ENCODE data around the gene FAM184A.
"Not testable (repeated sequence)": the region's sequence is repeated elsewhere in the genome, so short reads cannot be mapped to it uniquely, and the experiment has no call there.

FAM184A gene

DNA sequence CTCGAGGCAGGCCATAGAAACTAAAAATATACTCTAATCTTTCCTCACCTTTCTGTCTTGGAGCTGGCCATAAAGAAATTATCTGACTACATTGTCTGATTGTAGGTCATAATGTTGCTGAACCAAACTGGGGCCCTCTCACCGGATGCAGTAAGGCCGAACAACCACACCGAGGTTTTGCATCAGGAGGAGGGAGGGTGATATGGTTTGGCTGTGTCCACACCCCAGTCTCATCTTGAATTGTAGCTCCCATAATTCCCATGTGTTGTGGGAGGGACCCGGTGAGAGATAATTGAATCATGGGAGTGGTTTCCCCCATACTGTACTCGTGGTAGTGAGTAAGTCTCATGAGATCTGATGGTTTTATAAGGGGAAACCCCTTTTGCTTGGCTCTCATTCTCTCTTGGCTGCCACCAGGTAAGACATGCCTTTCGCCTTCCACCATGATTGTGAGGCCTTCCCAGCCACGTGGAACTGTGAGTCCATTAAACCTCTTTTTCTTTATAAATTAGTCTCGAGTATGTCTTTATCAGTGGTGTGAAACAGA, 19.4 kb upstream of the FAM184A start:
- DNase-seq, result not testable (repeated sequence)

DNA sequence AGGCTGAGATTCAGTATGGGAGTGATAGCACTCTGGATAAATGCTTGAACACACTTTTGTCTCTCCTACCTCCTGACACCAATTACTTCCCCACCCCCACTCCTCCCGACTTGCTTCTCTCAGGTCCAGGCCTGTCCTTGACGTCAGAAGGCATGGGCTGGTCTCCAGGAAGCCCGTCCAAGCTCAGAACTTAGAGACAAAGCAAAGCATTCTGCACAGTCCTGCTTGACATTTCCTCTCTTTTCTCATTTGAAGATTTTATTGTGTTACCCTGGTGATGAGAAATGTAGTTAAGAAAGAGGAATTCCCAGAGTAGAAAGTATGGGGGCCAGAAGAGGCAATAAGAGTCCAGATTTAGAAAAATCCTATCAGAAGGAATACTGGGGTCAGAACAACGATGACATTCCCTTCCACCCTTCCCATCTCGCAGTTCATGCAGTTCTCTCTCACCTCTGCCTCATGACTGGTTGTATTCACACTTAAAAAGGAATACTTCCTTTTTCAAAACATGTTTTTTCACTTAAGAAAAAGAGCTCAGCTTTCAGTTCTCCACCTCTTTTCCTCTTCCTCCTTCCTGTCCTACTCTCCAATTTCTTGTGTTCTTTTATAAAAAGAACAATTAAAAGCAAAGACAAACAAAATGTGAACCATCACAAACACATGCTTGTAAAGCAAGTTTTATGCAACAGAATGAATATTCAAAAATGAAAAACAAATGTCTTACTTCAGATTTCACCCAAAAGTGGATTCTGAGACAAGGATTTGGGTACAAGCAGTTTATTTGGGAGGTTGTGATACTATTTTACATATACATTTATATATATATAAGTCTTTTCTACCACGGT, 18.5 kb upstream of the FAM184A start:
- no peak for DNase-seq

DNA sequence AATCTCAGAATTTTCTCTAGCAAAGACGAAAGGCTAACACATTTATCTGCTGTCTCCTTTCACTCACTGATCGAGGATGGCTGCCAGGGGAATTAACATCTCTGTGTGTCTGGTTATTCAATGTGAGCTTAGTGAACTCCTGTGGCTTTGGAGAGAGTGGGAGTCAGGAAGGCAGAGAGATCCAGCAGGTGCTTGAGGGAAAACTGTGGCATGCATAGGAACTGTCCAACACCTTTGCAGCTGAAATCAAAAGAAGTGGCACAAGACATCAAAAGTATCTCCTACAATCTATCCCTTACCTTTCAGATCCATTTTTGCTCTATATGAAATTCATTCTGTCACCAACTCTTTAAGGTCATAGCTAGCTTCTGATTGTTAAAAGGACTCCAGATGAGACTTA, 11.8 kb upstream of the FAM184A start:
- no peak for DNase-seq

DNA sequence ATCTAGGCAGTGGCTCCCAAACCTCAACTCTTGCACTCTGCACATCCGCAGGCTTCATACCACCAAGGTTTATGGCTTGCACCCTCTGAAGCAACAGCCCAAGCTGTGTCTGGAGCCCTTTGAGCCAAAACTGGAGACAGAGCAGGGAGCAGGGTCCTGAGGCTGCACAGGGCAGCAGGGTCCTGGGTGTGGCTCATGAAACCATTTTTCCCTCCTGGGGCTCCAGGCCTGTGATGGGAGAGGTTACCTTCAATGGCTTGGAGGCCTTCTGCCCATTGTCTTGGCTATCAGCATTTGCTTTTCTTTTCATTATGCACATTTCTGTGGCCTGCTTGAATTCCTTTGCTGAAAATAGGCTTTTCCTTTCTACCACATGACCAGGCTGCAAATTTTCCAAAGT, 6.3 kb upstream of the FAM184A start:
- no peak for DNase-seq

DNA sequence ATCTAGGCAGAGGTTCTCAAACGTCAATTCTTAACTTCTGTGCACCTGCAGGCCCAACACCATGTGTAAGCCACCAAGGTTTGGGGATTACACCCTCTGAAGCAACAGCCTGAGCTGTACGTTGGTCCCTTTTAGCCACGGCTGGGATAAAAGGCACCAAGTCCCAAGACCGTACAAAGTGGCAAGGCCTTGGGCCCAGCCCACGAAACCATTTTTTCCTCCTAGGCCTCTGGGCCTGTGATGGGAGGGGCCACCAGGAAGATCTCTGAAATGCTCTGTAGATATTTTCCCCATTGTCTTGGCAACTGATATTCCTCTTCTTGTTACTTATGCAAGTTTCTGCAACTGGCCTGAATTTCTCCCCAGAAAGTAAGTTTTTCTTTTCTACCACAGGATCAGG, 4.5 kb upstream of the FAM184A start:
- DNase-seq, result no peak

DNA sequence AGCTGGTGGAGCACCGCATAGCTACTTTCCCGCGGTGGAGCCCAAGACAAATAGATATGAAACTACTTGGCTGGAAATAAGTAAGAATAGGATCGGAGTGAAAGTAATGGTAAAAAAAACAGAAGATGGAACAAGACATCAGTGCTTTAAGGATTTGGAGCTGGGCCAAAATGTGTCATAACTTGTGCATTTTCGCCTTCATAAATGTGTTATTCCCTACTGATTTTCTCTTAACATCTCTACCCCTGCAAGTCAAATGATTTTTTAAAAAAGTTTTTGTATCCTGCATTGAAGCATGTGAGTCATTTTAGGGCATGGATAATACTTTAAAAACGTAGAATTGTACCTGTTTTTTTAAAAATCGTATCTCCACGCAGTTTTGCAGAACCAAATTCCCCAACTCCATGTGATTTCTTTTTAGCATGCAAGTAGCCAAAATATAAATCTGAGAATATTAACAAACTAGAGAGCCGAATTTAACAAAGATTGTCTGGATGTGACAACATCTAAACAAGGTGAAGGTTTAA, 882 bp upstream of the FAM184A start:
- no peak for DNase-seq

DNA sequence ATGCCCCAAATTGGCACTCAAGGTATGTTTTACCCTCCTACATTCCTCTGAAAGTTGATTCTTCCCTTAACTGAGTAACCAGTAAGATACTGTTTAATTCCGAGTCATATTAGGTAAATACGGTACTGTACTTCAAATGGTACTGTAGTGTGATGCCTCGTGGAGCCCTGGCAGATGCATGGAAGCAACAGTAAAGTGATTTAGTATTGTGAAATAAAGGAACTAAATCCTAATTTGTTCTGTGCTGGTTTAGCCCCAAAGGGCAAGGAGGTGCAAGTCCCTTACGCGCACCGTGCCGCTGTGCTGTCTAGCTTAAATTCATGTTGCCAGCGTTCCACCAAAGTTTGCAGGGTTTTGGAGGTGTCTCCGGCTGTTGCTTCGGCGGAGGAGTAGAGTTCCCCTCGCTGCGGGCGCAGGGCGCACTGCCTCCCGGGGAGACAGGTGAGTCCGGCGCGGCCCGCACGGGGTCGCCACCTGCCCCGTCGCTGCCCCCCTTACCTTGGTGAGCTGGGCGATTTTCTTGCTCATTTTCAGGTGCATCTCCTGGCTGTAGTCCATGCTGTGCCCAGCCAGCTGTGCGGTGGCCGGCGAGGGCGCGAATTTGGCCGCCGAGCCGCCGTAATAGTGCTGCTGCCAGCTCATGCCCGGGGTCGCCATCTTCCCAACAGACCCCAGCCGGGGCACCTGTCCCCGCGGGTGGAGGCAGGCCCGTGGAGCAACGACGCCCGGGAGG, 655 bp downstream of the FAM184A start:
- peak; percentile 55 to 66 for DNase-seq

DNA sequence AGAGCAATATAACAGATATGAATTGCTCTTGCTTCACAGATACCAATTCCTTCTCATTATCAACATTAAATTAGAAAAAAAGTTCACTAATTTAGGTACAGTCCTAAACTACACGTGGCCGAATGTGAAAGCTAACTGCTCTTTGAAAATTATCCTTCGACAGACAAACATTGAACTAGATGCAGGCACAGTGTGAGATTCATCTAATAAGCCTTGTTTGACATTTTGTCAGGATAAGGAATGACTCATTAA, 1.1 kb downstream of the FAM184A start:
- no peak for DNase-seq

DNA sequence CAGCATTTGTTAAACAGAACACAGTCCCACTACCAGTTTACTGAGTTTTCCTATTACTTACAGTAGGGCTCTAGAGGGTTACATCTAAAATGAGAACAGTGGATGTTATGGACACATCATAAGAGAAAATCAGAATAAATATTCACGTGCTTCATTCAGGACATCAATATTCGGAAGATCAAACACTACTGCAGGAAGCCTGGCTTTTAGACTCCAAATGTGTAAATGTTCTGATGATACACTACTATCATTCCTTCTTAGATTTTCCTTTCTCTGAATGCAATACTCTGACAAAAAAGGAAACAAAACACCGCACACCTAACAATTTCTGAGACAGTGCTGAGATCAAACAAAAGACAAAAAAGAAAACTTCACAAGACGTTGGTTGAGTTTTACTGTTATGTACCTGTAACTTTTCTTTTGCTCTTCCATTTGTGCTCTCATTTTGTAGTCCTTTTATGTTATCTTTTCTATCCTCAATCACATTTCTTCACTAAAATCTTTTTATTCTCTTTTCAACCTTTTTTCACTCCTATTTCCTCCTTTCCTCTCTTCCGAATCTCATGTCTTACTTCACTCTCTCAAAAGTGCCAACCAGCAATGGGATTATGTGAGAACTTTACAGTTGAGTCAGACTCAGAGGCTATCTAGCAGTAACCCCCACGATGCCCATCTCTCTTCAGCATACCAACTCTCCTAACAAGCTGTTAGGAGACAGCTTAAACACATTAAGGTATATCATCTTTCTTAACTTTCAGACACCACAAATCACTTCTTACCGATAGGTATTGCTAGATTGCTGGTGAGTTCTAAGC, 1.7 kb downstream of the FAM184A start:
- DNase-seq, result peak in 1 of 2 donors; percentile 38

DNA sequence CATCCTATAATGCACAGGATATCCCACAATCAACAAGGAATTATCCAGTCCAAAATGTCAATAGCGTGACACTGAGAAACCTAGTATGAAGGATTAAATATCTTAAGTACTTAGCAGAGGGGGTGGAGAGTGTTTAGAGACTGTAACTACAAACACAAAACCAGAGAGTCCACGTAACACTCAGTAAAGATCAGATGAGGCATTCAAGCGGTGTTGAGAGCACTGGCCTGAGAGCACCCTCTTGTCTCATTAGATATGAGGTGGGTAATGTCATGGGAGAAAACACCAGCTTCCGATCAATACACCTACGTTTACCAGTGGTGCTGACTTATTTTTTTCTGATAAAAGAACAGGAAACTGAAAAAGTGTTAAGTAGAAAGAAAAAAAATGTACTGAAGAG, 2.3 kb downstream of the FAM184A start:
- DNase-seq, result peak; percentile 42 to 58

DNA sequence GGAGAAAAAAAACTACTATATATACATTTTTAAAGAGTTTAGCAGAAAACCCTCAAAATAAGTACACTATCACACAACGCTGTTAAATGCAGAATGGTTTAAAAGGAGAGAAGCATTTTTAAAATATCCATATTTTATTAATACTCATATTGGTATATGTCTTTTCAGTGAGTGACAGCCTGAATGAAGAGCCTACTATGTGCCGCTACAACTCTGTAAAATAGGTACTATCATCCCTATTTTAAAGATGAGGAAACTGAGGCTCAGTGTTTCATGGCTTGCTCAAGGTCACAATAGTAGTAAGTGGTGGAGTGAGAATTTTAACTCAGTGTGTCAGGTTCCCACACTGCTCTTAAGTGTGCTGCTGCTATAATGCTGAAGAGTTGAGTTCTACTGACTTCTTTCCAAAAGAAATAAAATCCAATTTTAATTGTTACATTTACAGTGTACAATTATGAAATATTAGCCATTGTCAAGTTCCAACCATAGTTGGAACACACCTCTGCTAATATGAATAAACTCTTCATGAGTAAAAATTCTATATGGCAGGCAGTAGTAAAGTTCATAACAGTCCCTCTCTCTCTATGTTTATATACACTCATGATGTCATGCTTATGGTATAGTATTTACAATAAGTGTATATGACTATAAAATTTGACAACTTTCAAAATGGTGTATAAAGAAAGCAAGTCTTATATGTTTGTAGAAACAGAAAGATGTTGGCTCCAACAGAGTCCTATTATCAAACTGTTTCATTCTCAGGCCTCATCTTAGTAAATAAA, 3.1 kb downstream of the FAM184A start:
- DNase-seq, result no peak

DNA sequence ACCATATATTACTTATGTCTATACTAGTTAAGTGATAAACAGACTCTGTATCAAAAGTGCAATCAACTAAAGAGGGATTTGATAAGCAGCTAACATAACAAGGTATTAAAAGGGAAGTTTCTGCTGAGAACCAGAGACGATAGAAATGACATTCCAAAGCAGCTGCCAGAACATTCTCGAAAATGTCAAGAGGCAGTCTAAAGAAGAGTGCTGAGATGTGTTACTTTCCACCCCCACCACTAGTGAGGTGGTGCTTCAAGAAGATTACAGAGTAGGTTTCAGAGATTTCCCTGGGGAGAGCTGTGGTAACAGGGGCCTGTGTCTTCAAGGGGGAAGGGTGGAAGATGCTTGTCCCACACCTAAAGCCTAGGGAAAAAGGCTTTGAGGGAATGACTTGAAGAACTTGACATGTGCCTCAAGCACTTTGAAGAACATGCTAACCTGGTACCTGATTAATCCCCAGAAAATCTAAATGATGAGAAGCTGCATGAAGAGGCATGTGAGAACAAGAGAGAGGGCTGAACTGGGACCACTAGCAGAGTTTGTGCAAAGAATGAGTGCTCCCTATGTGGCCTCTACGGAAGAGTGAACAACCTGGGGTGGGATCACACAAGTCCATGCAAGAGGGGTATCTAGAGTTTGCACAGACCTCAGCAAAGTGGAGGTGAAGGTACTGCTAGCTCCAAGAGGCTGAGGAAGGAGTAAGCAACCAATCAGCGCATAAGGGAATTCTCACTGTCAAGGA, 5.0 kb downstream of the FAM184A start:
- no peak for DNase-seq

DNA sequence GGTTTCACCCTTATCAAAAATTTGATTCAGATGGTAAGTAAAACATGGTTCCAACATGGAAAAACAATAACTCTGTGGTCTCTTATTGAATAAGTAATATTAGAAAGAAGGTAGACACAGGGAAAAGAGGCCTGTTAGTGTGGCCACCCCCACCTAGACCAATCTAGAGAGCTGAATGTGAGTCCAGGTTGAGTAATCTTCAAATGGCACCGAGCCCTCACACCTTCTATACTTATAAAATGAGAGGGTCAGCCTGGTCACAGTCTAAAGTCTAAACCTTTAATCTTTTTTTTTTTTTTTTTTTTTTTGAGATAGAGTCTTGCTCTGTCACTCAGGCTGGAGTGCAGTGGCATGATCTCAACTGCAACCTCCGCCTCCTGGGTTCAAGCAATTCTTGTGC, 6.9 kb downstream of the FAM184A start:
- no peak for DNase-seq

DNA sequence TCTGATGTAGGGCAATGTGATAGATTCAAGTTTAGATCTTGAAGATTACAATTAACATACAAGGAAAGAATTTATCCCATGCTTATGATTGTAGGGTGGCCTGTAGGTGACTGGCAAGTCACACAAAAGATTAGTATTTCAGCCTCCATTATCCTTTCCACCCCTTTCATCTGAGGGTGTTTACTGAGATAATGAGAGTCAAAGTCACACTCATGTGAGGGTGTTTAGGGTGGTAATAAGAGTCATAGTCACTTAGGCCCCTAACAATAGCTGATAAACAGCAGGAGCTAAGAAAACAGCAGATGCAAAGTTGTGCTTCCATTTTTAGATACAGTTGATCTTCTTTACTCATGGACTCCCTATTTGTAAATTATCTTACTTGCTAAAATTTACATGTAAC, 11.4 kb downstream of the FAM184A start:
- DNase-seq, result no peak

DNA sequence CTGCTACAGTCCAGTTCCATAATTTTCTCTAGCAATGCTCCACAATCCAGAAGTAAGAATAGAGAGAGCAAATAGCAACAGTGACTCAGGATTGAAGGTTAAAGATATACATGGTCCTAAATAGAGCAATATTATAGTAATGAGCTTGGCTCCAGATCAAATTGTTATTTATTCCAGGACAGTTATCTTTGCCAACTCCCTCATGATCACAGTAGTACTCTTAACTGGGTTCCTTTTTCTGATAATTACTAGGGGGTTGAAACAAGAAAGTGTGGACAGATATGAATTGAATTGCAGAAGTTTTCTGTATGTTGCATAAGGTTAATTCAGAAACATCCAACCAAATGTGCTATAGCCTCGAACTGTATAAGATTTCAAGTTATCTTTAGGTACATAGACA, 11.9 kb downstream of the FAM184A start:
- DNase-seq, result no peak

DNA sequence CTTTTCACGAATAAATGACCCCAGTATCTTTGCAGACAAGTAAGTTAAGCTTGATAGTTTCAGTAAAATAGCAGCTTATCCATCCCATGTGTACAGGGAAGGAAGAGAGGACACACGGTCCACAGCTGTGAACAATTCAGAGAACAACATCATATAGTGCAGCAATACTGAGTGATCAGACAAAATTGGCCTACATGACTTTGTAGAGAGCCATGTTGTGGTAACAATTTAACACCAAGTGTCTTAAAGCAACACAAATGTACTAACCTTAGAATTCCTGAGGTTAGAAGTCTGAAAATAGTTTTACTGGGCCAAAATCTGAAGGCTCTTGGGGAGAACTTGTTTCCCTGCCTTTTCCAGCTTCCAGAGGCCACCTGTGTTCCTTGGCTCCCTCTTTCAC, 12.5 kb downstream of the FAM184A start:
- DNase-seq, result no peak

DNA sequence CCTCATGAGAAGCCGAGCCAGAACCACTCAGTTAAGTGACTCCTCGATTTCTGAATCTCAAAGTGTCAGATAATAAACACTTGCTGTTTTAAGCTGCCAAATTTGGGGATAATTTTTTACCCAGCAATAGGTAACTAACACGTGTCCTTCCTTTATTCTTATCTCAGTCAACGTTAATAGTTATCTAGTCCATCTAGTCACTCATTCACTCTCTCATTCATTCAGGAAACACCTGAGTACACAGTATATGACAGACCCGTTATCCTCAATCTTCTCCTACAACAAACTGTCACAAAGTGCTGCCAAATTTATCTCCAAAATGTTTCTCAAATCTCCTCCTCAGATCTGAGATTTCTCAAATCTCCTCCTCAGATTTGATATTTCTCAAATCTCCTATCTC, 13.1 kb downstream of the FAM184A start:
- no peak for DNase-seq

DNA sequence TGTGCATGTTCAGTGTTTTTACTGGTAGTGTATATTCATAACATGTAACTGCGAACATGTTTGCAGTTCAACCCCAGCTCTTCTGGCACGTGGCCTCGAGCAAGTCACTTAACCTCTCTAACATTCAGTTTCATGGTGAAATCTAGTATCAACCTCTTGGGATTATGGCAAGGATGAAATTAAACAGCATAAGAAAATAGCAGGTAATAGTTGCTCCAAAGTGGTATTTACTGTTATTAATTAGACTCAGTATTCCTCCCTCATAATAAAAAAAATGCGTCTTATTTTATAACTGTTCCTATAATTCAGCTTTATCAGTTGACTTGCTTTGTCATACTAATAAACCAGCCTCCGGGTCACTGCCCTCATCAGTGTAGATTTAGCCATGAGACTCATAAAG, 15.0 kb downstream of the FAM184A start:
- DNase-seq, result no peak

DNA sequence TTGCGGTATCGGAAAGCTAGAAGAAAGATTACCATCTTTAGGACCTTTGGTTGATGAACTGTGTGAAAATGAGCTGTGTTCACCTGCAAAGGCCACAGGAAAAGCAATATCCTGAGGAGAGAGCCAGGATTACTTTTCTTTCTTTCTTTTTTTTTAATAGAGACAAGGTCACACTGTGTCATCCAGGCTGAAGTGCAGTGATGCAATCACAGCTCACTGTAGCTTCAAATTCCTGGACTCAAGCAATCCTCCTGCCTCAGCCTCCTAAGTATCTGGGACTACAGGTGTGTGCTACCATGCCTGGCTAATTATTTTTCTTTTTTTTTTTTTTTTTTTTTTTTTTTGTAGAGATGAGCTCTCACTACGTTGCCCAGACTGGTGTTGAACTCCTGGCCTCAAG, 17.2 kb downstream of the FAM184A start:
- DNase-seq, result no peak

DNA sequence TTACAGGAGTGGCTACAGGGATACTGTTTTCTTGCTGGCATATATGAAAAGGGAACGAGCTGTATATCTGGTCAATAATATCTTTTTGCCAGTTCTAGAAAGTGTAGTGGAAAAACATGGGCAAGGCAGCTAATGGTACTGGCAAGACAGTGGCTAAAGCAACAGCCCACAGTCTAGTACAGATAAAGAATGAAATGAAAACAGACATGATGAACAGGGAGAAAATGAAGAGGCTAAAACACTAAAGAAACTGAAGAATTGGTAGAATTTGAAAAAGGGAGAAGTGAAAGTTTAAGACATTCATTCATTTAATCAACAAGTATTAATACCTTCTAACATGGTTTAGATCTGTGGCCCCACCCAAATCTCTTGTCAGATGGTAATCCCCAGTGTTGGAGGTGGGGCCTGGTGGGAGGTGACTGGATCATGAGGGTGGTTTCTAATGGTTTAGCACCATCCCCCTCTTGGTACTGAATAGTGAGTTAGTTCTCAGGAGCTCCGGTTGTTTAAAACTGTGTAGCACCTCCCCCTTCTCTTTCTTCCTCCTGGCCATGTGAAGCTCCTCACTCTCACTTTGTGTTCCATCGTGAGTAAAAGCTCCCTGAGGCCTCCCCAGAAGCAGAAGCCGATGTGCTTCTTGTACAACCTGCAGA, 18.1 kb downstream of the FAM184A start:
- DNase-seq, result no peak

DNA sequence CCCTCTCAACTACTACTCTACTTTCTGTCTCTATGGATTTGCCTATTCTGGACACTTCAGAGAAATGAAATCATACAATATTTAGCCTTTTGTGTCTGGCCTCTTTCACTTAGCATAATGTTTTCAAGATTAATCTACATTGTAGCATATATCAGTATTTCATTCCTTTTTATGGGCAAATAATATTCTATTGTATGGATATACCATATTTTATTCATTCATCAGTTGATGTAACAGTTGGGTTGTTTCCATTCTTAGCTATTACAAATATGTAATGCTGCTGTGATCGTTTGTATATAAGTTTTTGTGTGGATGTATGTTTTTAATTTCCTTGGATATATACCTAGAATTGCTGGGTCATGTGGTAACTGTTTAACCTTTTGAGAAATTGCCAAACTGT, 23.4 kb downstream of the FAM184A start:
- no peak for DNase-seq

All from CD4-positive, alpha-beta T cell treated with Interferon alpha-2 for 1 hour (primary cell).